GM12891 (cell line): ENCODE results near the gene PPIE.
"Not testable (repeated sequence)": the region's sequence is repeated elsewhere in the genome, so short reads cannot be mapped to it uniquely, and the experiment has no call there.

Experiments
- DNase-seq: peaks from one replicate; pipeline ENCODE4 v3.0.0; 2011; ENCODE audit warnings: low spot score; ENCODE audit not compliant: insufficient read length
- FAIRE-seq: peaks from 2 replicates; lab custom pipeline; 2011; peaks lifted over from hg19 to GRCh38; lab: Jason Lieb, UNC
- PAX5 ChIP-seq: IDR thresholded peaks from 2 replicates; pipeline ENCODE4 v1.6.1; 2011; ENCODE audit warnings: low read length, moderate library complexity, mild to moderate bottlenecking; ENCODE audit not compliant: insufficient read depth, severe bottlenecking
- POLR2A ChIP-seq: IDR thresholded peaks from 2 replicates; pipeline ENCODE4 v1.6.1; 2011; ENCODE audit warnings: low read depth, low read length, control low read depth
- POLR2AphosphoS5 ChIP-seq: IDR thresholded peaks from 2 replicates; pipeline ENCODE4 v1.6.1; 2011; ENCODE audit warnings: low read depth, low read length, control low read depth
- POU2F2 ChIP-seq: IDR thresholded peaks from 2 replicates; pipeline ENCODE4 v1.6.1; 2011; ENCODE audit warnings: low read depth, mild to moderate bottlenecking, control low read depth, low read length, moderate library complexity
- SPI1 ChIP-seq: IDR thresholded peaks from 2 replicates; pipeline ENCODE4 v1.6.1; 2011; ENCODE audit warnings: low read depth, low read length, control low read depth
- TAF1 ChIP-seq: IDR thresholded peaks from 2 replicates; pipeline ENCODE4 v1.6.1; 2011; ENCODE audit warnings: low read depth, low read length, control low read depth

Gene PPIE

DNA sequence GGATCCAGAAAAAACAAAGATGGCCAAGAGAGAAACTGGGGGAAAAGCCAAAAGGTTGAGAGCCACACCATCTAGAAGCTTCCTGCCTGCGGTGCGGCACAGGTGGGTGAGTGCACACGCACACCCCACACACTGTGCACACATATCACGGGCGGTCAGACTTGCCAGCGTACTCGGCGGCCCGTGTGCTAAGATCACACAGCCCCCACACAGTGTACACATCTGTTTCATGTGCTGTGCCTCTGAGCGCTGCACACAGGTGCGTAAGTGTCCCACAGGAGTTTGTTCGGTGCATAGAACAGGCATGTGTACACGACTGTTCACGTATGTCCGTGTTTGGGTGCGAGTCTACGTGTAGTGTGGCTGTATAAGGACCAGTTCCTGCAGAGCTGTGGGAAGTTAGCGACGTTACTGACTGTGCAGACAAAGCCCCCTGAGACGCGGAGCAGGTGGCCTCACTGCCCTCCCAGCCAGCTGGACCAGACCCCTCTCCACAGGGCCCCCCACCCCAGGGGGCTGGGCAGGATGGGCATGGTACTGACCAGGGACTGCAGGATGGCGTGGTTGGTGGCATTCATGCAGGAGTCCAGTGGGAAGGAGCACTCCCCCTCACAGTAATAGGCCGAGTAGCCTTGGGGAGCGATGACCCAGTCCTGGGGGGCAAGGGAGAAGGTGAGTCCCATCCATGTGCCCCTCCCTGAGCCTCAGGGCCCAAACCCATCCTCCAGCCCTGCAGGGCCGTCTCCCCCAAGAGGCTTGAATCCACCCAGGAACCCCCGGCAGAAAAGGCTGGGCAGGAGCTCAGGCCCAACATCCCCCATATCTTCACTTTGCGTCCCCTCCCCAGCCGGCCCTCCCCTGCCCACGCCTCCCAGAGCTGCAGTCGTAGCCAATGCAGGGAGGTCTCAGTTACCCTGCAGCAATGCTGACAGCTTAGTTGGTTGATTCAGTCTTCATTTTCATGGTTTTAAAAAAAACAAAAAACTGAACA is 24.2 kb downstream of the PPIE start:
- TF ChIP-seq POLR2A: no peak
- TF ChIP-seq POU2F2: no peak
- no peak for TF ChIP-seq POLR2AphosphoS5
- TF ChIP-seq TAF1: no peak
- TF ChIP-seq PAX5: no peak
- TF ChIP-seq SPI1: no peak
- no peak for FAIRE-seq
- no peak for DNase-seq

- not testable (repeated sequence) for DNase-seq
These were observed 25.1 kb downstream of the PPIE start for GRCh38 chr1:39763619-39764374.

DNA sequence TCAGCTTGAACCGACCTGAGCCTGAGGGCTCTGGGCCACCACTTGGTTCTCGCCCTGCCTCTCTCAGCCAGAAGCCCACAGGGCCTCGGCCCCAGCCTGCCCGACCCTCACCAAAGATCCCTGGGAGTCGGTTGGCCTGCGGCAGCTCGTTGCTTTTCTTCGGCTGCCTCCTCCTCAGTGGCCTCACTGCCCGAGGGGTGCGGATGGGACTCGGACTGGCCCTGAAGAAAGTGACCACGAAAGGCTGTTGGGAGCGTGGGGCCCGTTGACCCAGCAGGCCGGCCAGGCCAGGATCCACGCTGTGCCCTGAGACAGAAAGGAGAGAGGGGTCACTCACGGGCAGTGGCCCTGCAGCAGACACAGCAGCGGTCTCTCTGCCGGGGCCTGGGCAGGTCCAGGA is 25.8 kb downstream of the PPIE start:
- not testable (repeated sequence) for FAIRE-seq

More at GRCh38 chr1:39763619-39764374, 25.1 kb downstream of the PPIE start:
- not testable (repeated sequence) for FAIRE-seq

DNA sequence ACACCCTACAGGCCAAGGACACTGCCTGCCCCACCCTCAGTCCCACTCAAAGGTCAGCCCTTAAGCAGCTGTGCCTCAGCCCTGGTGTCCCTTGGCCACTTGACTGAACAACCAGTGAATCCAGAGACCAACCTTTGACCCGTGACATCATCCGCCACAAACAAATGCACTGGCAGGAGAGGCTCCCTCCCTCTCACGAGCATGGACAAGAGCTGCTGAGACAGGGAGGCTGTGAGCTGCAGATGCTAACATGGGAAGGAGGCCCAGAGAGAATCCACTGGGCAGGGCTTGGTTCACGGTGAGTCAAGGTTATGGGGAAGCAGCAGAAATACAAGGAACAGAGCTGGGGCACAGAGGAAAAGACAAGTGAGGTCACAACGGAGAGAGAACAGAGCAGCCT is 27.8 kb downstream of the PPIE start:
- FAIRE-seq, DNase-seq: not testable (repeated sequence)

More for the DNA sequence above, 25.8 kb downstream of the PPIE start:
- not testable (repeated sequence) for DNase-seq

- peak; percentile 45 for FAIRE-seq
- DNase-seq: not testable (repeated sequence)
These were observed 30.8 kb downstream of the PPIE start for GRCh38 chr1:39769502-39769901.

DNA sequence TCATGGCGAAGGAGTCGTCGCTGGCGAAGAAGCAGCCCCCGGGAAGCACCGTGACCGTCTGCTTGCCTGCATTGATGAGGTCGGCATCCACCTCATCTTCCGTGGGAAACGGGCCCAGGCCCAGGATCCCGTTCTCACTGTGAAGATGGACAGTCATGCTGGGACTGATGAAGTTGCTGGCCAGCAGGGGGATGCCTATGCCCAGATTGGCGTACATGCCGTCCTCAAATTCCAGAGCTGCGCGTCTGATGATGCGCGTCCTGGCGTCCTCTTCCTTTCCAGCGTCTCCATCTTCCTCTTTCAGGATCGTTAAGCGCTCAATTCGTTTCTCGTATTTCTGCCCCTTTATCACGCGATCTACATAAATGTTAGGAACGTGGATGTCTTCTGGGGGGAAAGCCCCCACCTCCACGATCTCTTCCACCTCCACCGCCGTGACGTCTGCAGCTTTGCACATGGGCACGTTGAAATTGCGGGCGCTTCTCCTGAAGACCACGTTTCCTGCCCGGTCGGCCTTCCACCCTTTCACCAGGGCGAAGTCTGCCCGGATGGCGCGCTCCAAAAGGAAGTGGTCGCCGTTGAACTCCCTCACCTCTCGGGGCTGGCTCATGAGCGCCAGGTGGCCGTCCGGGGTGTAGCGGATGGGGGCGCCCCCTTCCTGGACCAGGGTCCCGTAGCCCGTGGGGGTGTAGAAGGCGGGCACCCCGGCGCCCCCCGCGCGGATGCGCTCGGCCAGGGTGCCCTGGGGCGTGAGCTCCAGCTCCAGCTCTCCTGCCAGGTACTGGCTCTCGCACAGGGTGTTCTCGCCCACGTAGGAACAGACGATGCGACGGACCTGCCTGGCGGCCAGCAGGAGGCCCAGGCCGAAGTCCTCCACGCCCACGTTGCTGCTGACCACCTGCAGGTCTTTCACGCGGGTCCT is 31.7 kb downstream of the PPIE start:
- peak; percentile 95 for FAIRE-seq
- not testable (repeated sequence) for DNase-seq

- peak; percentile 48 for FAIRE-seq
These were observed 32.4 kb downstream of the PPIE start, which contains the start of gene OXCT2 for GRCh38 chr1:39771022-39771532. OXCT2 (minus strand) TSS chr1:39771348; CDS start chr1:39771255, 93 bp downstream.

GRCh38 chr1:39773369-39773979 is 34.8 kb downstream of the PPIE start:
- peak; percentile 89 for FAIRE-seq
- not testable (repeated sequence) for DNase-seq

More at GRCh38 chr1:39771022-39771532, 32.4 kb downstream of the PPIE start, which contains the start of gene OXCT2:
- not testable (repeated sequence) for DNase-seq

- not testable (repeated sequence) for FAIRE-seq, DNase-seq
These were observed 36.5 kb downstream of the PPIE start for GRCh38 chr1:39775141-39775540.

GRCh38 chr1:39775676-39776399 is 37.2 kb downstream of the PPIE start:
- FAIRE-seq: peak; percentile 92
- DNase-seq: not testable (repeated sequence)

DNA sequence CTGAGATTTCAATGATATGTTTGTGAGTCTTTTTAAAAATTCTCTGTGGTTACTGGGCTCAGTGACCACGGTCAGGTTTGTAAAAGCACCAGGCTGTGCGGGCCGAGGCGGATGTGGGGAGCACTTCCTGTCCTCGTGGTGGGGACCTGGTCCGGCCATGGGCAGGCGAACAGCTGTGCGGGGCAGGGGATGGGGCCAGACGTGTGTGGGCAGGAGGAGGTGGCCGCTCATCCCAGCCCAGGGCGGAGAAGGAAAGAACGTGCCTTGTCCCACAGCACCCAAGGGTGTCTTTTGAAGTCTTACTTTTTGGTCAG is 37.7 kb downstream of the PPIE start:
- TF ChIP-seq SPI1 (0 out of 2 replicates have a peak, but pooled peaks have one; percentile 17), TAF1 (no peak)
- DNase-seq: no peak
- FAIRE-seq: peak; percentile 51
